Inferior parietal cortex (tissue), 1 donor: ENCODE measurements around the gene MAP4K3.
"Not testable (repeated sequence)": the region's sequence is repeated elsewhere in the genome, so short reads cannot be mapped to it uniquely, and the experiment has no call there.

Experiments
- DNase-seq: peaks from one replicate; pipeline ENCODE4 v3.0.0-alpha.2; 2016; ENCODE audit errors: extremely low spot score

MAP4K3 gene

DNA sequence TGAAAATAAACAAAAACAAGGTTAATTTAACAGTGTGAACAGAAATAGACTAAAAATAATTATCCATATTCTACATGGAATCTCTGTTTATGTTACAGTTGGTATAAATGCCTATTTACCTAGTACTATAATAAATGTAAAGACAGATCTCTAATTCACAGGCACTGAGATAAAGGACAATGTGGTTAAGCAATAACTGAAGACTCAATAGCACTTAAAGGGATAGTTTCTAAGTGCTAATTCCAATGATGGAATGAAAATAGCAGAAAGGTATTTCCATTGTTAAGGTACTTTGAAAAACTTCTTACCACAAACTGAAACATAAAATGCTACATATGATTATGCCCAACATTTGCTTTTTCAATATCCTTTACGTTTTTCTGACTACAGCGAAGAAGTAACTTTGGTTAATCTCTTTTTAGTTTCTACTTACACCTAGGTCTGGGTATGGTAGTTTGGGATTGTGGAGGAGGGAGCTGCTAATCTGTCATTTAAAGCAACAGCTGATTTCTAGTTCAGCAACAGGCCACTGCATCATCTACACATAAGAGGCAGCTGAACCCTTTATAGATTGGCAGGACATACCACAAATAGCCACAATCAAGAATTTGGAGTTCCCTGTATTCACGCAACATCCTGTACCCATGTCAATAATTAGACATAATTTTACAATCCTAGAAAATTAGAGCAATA, 27.2 kb downstream of the MAP4K3 start:
- no peak for DNase-seq

DNA sequence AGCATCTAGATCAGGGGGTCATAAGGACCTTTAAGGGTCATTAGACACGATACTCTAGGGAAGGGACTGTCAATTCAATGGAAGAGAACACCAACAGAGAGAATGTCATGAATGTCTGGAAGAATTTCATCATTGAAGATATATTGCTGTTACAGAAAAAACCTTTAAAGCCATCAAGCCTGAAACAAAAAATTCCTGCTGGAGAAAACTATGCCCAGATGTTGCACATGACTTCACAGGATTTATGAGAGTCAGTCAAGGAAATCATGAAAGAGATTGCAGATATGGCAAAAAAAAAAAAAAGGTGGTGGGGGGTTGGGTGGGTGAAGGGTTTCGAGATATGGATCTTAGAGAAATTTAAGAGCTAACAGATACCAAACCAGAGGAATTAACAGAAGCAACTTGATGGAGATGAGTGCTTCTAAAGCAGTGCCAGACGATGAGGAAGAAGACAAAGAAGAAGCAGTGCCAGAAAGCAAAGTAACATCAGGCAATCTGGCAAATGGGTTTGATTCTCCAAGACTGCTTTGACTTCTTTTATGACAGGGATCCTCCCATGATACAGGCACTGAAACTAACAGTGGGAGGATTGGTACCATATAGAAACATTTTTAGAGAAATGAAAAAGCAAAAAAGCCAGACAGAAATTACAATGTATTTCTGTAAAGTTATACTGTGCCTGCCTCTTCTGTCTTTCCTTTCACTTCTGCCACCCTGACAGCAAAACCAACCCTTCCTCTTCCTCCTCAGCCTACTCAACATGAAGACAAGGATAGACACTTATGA, 28.5 kb downstream of the MAP4K3 start:
- DNase-seq, result no peak

DNA sequence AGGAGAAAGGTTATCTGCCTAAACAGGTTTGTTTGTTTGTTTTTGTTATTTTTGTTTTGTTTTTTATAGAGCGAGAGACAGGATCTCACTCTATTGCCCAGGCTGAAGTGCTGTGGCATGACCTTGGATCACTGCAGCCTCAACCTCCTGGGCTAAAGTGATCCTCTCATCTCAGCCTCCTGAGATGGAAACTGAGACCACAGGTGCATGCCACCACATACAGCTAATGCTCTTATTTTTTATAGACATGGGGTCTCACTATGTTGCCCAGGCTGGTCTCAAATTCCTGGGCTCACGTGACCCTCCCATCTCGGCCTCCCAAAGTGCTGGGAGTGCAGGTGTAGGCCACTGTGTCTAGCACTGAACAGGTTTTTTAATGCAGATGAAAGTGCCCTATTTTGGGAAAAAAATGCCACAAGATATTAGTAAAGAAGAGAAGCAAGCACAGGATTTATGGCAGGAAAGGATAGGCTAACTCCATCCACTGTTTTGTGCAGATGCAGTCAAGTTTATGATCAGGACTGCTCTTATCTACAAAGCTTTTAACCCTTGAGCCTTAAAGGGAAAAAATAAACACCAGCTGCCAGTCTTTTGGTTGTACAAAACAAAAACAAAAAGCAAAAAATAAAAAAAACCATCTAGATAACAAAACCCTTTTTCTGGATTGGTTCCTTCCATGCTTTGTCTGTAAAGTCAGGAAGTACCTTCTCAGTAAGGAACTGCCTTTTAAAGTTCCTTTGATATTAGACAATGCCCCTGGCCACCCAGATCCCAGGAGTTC, 29.4 kb downstream of the MAP4K3 start:
- no peak for DNase-seq

DNA sequence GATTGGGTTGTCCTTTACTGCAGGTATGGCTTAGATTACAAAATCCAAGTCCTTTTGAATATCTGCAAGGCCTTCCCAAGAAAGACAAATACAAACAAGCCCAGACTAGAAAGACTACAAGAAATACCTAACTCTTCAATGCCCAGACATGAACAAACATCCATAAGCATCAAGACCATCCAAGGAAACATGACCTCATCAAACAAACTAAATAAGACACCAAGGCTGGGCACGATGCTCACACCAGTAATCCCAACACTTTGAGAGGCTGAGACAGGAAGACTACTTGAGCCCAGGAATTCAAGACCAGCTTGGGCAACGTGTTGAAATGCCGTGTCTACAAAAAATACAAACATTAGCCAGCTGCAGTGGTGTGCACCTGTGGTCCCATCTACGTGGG, 31.7 kb downstream of the MAP4K3 start:
- DNase-seq, result no peak

DNA sequence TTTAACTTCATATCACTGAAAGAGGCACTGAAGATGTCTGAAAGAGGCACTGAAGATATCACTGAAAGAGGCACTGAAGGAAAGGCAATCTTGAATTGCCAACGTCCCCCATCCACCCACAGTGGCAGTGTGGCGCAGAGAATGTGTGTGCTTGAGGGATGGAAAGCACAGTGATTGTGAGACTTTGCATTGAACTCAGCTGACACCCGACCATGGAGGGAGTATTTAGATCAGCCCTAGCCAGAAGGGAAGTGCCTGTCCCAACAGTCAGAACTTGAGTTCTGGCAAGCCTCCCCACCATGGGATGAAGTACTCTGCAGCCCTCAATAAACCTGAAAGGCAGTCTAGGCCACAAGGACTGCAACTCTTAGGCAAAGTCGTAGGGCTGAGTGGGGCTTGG, 33.8 kb downstream of the MAP4K3 start:
- no peak for DNase-seq

DNA sequence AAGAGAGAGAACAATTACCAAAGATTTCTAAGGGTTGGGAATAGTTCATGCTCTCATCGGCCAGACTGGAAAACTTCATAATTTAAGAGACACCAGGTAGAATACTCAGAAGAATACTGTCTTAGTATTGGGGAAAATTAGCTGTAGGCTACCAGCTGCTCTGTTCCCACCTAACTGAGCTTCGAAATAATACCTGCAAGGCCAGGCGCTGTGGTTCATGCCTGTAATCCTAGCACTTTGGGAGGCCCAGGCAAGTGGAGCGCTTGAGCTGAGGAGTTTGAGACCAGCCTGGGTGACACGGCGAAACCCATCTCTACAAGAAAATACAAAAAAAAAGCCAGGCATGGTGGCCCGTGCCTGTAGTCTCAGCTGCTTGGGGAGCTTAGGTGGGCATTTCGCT, 35.8 kb downstream of the MAP4K3 start:
- no peak for DNase-seq

DNA sequence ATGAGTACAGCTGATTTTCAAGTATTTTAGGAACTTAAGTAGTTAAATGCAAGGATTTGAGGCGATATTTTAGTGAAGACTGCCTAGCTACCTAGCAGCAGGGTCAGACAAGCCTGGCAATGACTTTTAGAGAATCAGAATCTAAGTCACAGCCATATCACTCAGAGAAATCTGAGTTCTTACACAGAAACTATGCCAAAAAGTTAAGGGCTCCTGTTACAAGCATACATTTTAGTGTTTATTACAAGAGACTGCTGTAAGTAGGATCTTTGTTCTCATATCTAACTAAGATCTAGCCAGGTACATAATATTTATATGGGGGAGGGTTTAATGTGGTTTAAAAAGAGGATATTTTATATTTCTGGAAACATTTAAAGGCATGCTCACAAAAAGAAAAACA, 37.5 kb downstream of the MAP4K3 start:
- no peak for DNase-seq

DNA sequence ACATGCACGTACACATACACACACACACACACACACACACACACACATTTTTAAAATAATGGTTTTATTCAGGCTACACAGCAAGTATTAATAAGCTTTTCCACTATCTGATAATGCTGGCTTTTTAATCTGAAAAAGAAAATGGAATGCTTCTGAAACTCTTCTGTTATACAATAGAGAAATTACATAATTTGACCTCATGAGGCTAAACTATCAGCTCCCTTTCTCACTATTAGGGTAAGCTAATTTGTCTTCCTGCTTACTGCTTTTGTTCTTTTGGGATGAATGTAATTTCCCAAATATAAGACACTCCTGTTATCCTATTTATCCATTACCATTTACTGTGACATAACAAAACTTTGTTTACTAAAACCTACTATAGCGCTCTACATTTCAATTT, 41.8 kb downstream of the MAP4K3 start:
- no peak for DNase-seq

DNA sequence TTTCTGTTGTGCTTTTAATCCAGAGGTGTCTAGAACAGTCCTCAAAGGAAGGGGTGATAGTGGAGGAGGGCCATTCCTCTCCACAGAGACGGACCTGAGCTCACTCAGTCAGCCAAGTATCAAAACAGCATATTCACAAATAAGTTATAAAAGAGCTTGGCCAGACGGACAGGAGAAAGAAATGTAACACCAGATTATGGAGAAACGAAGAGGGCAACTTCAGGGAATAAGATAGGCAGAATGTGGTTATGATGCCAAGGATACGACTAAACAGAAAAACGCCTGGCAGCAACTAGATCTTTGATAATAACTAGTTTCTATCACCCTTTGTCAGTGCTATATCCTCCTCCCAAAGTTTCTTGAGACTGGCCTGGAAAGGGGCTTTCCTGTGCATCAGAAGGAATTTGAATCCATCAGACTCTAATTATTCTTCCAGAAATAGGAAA, 42.5 kb downstream of the MAP4K3 start:
- no peak for DNase-seq

DNA sequence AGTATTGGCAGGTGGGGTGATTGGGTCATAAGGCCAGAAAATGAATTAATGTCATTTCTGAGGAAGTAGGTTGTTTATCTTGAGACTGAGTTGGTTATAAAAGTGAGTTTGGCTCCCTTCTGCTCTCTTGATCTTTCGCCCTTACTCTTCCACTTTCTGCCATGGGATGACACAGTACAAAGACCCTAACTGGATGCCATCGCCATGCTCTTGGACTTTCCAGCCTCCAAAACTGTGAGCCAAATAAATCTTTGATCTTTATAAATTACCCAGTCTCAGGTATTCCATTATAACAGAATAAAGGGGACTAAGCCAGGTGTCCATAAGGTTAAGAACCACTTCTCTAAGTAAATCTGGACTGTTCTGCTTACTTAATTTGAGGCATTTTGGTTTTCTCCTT, 44.4 kb downstream of the MAP4K3 start:
- no peak for DNase-seq

DNA sequence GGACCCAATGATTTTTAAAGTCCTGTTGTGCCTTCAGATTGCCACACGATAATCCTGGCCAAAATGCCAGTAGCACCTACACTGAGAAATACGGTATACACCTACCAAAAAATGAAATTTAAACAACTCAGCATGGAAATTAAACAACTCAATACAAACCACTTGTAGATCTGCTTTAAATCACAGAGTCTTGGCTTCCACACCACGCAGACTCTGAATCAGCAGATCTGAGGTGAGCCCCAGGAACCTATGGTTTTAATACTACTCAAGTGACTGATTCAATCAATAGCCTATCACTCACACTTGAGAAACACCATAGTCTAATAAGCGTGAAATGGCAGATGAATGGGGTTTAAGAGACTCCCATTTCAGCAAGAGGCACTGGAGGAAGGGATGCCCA, 46.9 kb downstream of the MAP4K3 start:
- no peak for DNase-seq

DNA sequence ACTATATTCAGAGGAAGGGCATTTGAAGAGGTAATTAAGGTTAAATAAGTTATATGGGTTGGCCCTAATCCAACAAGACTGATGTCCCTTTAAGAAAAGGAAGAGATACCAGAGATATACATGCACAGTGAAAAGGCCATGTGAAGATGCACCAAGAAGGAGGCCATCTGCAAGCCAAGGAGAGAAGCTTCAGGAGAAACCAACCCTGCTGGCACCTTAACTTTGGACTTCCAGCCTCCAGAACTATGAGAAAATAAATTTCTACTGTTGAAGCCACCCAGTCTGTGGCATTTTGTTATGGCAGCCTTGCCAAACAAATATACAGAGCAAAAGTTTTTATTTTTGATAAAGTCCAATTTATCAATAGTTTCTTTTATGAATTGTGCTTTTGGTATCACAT, 51.0 kb downstream of the MAP4K3 start:
- DNase-seq, result no peak

DNA sequence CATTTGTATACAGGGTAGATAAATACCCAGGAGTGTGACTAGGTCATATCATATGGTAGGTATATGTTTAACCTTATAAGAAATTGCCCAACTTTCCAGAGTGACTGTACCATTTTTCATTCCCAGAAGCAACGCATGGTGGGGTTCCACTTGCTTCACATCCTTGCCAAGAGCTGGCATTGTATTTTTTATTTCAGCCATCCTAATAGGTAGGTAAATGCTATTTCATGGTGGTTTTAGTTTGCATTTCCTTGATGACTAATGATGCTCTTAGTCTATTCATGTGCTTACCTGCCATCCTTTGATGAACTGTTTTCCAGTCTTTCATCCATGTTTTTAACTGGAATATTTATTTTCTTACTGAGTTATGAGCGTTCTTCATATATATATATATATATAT, 51.9 kb downstream of the MAP4K3 start:
- DNase-seq, result no peak

DNA sequence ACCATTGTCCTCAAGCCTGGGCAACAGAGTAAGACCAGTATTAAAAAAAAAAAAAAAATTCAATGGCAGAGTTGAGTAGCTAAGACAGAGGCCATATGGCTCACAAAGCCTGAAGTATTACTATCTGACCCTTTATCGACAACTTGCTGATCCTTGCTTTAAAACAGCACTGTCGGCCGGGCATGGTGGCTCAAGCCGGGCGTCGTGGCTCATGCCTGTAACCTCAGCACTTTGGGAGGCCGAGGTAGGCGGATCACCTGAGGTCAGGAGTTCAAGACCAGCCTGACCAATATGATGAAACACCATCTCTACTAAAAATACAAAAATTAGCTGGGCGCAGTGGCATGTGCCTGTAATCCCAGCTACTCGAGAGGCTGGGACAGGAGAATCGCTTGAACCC, 53.0 kb downstream of the MAP4K3 start:
- not testable (repeated sequence) for DNase-seq

DNA sequence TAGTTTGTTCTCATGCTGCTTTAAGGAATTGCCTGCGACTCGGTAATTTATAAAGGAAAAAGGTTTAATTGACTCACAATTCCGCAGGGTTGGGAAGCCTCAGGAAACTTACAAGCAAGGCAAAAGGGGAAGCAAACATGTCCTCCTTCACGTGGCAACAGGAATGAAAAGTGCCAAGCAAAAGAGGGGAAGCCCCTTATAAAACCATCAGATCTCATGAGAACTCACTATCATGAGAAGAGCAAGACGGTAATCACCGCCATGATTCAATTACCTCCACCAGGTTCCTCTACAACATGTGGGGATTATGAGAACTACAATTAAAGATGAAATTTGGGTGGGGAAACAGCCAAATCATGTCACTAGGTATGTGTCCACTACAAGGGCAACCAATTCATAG, 53.9 kb downstream of the MAP4K3 start:
- DNase-seq, result no peak

DNA sequence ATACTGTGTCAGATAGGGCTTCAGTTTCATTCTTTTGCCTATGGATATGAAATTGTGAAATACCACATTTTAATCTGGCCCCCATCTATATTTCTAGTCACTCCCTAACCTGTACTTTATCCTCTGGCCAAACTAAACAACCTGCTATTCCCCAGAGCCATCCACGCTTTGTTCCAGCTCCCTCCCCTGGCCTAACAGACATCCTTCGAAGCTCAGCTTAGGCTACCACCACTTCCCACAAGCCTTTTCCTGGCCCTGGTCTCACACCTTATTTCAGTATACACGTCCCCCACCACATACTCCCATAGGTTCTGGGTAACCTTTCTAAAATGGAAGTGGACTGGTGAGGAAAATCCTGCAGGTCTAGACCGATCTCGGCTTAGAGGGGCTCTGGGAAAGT, 55.4 kb downstream of the MAP4K3 start:
- DNase-seq, result no peak

DNA sequence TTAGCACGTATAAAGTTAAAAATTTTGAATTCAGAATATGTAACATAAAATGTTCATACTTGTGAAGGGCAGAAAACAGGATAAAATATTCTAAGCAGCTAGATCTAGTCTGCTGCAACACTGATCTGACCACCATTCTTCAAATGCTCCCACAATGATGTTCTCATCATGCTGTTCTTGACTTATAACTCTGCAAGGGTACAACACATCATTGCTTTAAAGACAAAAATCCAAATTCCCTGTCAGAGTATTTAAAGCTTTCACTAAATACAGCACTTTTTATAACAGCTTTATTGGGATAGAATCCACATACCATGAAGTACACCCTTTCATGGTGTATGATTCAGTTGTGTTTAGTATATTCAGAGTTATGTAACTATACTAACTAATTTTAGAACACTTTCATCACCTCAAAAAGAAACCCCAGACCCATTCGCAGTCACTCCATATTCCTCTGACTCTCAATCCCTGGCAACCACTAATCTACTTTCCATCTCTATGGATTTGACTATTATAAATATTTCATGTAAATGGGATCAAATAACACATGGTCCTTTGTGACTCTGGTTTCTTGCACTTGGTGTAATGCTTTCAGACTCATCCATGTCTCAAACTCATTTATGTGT, 56.4 kb downstream of the MAP4K3 start:
- peak; percentile 58 for DNase-seq

DNA sequence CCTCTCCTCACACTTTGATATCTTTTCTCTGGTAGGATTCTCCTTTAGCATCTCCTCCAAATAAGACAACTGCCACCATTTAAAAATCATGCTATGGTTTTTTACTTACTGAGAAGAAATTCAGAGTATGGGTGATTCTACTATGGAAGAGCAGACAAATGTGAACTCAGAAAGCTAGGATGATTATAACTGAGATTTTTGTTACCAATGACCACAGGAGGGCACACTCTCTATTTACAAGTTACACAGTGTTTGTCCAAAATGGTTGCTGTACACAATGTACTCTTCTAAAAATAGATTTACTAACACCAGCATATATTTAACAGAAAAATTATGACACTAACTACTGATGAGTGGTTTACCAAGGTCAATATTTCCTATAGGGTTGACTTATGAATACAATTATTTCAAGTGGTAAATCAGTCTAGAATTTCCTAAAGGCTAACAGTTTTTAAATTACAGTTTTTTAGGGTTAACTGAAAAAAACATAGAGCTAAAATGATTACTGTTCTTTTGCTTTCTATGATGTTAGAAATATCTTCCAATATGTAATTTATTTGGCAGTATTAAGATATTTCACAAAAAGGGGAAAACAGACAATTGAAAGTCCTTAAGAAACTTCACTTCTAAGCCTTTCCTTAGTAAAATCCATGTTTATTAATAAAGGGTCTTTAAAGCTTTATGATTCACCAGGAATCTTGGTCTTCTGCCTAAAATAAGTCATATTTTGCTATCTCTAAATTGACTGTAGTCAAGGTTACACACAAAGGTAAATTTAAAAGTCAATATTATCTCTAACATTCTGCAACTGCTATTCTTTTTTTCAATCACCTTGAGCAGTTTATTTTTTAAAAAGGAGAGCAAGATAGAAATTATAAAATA, 57.2 kb downstream of the MAP4K3 start:
- DNase-seq, result peak; percentile 88

DNA sequence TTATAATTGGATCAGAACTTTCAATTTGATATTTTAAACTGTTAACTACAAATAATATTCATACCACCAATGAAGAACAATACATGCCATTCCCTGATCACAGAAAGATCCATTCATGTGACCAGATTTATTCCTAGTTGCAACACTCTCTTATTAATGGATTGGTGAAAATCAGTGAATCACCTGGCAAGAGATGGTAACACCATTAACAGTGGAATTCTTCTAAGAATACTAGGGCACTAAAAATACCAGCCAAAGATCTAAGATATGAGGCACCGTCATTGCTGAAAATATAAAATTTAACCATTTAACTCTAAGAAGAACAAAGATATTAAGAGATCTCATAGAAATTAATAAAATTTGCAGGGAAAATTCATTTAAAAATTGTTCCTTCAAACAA, 58.1 kb downstream of the MAP4K3 start:
- no peak for DNase-seq

DNA sequence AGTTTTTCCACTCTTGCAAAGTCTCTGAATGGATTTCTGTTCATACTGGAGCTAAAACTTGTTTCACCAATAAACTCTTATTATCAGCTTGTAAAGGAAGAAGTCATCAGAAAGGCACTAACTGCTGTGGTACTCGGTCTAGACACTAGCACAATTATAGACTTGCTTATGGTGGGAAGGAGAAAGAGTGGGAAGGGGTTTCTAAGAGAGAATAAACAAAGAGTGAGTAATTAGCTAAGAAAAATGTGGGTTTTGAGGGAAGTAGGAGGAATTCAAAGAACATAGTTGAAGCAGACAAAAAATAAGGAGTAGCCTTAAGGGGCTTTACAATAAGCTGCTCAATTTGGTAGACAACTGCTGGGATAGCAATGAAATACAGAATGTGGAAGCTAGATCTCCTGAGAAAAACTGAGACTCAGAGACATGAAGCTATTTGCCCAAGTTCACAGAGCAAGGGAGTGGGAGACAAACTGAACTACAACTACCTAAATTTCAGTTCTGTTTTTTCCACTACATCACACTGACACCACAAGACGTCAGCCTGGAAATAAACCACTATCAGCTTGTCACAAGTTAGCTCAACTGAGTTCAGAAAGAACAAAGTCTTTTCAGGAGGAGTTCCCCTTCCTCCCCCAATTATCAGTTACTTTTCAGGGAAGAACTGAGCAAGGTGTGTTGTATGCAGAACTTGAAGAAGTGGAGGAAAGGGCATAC, 59.7 kb downstream of the MAP4K3 start:
- DNase-seq, result no peak

DNA sequence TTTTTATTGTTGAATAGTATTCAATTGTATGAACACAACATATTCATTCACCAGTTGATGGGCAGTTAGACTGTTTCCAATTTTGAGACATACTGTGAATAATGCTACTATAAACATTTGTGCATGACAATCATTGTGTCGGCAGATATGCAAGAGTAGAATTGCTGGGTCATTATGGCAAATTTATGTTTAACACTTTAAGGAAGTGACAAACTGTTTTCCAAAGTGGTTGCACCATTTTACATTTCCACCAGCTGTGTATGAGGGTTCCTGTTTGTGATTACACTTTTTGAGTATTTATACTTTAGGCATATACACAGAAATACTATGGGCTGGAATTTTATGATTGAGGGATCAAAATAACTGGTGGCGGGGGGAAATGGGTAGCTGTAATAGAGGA, 61.2 kb downstream of the MAP4K3 start:
- DNase-seq, result no peak
